DND-41 (cell line): ENCODE results near the gene EHD1.

ENCODE experiments used
- ATAC-seq: fragments of 200-7000 bp; cut with Tn5 transposase; 3 replicates; pipeline ENCODE4 v1.9.1; 2021; ENCODE audit warnings: low read depth; ENCODE audit not compliant: insufficient read depth
- DNase-seq: peaks from one replicate; pipeline ENCODE4 v3.0.0-alpha.2; 2020
- H2AFZ ChIP-seq: 2 replicates; pipeline ENCODE4 v1.6.0; 2012; ENCODE audit warnings: low read depth, low read length
- H3K27ac ChIP-seq: 2 replicates; pipeline ENCODE4 v1.5.1; 2012; ENCODE audit warnings: low read length, inconsistent platforms
- H3K27me3 ChIP-seq: fragments of 200-600 bp; sonication (generic); 2 replicates; pipeline ENCODE4 v1.6.0; 2012; ENCODE audit warnings: low read length, mild to moderate bottlenecking, inconsistent platforms; ENCODE audit not compliant: insufficient read depth, poor library complexity
- H3K36me3 ChIP-seq: 2 replicates; pipeline ENCODE4 v1.5.1; 2012; ENCODE audit warnings: low read length, inconsistent platforms; ENCODE audit not compliant: insufficient read depth
- H3K4me1 ChIP-seq: 2 replicates; pipeline ENCODE4 v1.5.1; 2012; ENCODE audit warnings: mild to moderate bottlenecking, low read length; ENCODE audit not compliant: insufficient read depth
- H3K4me2 ChIP-seq: 2 replicates; pipeline ENCODE4 v1.6.0; 2012; ENCODE audit warnings: mild to moderate bottlenecking, moderate library complexity, low read length, inconsistent platforms; ENCODE audit not compliant: insufficient read depth
- H3K4me3 ChIP-seq, 2 experiments: fragments of 200-600 bp in 1 of 2; shearing (Covaris generic) in 1 of 2; 2 replicates each; pipeline ENCODE4 v1.5.1; 2012 to 2016; ENCODE audit warnings: inconsistent platforms in 2 of 2, low read length in 2 of 2, mild to moderate bottlenecking in 2 of 2, low read depth in 1 of 2, moderate library complexity in 1 of 2
- H3K79me2 ChIP-seq: 2 replicates; pipeline ENCODE4 v1.6.0; 2012; ENCODE audit warnings: low read length, inconsistent platforms; ENCODE audit not compliant: insufficient read depth
- H3K9ac ChIP-seq: 2 replicates; pipeline ENCODE4 v1.6.0; 2012; ENCODE audit warnings: low read depth, mild to moderate bottlenecking, inconsistent platforms, low read length, moderate library complexity
- H3K9me3 ChIP-seq: 2 replicates; pipeline ENCODE4 v1.5.1; 2012; ENCODE audit warnings: low read length, moderate library complexity, mild to moderate bottlenecking, inconsistent platforms; ENCODE audit not compliant: insufficient read depth, severe bottlenecking
- H4K20me1 ChIP-seq: 2 replicates; pipeline ENCODE4 v1.6.0; 2012; ENCODE audit warnings: low read length; ENCODE audit not compliant: insufficient read depth
- EZH2 ChIP-seq: IDR thresholded peaks from 3 replicates; pipeline ENCODE4 v1.6.1; 2012; ENCODE audit warnings: borderline replicate concordance, low read depth, mild to moderate bottlenecking, moderate library complexity, low read length, inconsistent platforms; ENCODE audit not compliant: severe bottlenecking
- TF ChIP-seq, protein P1 (sequence below): IDR thresholded peaks from 2 replicates; pipeline ENCODE4 v1.5.1; 2012; ENCODE audit warnings: borderline replicate concordance, low read length, moderate library complexity, mild to moderate bottlenecking; ENCODE audit not compliant: poor library complexity, severe bottlenecking; ENCODE audit errors: extremely low read depth

Gene EHD1

DNA sequence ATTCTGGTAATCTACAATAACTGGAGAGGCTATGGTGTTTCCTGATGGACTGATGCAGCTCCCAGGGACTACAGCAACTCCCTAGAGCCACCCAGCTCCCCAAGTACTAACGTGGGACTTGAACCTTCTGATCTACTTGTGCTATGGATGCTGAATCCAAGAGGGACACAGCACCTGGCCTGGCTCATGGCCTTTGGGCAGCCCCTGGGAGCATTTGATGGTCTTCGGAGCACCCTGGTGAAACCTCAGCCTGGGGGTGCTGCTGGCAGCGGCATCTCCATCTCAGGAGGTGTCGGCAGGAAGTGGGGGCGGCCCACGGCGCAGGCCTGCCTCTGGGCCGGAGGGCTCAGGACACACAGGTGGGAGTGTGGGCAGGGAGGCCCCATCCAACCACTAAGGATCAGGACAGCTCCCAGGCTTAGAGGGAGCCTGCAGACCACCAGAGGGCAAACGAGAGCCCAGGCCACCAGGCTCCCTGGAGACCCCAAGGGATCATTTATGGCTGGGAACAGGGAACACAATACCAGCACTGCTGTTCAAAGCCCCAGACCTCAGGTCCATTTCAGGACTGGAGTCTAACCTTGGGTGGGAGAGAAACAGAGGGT lies 8.7 kb downstream of the EHD1 start:
- Histone ChIP-seq H4K20me1 (peaks cover 17% of the 10 kb centered on the region), H3K9ac (no peak overlapping the region), H3K4me3 (no peak overlapping the region), H3K4me2 (no peak overlapping the region), H3K4me1 (no peaks in the 10 kb centered on the region), H3K36me3 (peaks cover 43% of the 10 kb centered on the region), H3K79me2 (peaks cover 24% of the 10 kb centered on the region), H3K9me3 (no peaks in the 10 kb centered on the region), H2AFZ (no peak overlapping the region), H3K27me3 (no peaks in the 10 kb centered on the region), H3K27ac (0 out of 2 replicates have a peak overlapping the region, but pooled peaks have one; percentile 30)
- no peak for DNase-seq
- ATAC-seq: peak; percentile 14; the same call in 1 of the 3 replicates
- no peak for TF ChIP-seq EZH2
- TF ChIP-seq, protein P1, sequence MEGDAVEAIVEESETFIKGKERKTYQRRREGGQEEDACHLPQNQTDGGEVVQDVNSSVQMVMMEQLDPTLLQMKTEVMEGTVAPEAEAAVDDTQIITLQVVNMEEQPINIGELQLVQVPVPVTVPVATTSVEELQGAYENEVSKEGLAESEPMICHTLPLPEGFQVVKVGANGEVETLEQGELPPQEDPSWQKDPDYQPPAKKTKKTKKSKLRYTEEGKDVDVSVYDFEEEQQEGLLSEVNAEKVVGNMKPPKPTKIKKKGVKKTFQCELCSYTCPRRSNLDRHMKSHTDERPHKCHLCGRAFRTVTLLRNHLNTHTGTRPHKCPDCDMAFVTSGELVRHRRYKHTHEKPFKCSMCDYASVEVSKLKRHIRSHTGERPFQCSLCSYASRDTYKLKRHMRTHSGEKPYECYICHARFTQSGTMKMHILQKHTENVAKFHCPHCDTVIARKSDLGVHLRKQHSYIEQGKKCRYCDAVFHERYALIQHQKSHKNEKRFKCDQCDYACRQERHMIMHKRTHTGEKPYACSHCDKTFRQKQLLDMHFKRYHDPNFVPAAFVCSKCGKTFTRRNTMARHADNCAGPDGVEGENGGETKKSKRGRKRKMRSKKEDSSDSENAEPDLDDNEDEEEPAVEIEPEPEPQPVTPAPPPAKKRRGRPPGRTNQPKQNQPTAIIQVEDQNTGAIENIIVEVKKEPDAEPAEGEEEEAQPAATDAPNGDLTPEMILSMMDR: no peak

DNA sequence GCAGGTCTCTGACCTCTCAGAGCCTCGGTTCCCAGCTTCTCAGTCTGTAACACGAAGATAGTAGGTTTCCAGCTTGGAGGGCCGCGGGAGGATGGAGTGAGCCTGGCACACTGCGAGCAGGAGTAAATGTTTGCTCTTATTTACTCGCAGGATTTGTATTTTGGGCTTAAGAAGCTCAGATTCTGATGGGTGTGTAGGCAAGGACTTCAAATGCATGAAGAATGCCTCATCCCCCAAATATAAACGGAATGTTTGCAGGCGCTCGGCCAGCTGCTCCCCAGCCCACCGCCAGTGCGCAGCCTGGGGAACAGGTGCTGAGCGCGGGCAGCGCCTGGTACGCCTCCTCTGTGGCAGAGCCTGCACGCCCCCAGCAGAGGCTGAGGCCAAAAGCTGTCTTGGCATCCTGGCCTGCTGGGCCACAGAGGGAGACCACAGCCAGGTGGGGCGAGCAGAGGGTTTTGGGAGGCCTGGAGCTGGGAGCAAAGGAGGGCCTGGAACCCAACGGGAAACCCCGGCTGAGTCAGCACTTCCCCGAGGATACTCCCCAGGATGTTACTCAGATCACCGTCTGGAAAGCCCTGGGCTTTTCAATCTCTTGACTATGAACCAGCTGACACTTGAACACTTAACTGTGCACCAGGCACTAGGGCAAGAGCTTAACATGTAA lies 9.4 kb downstream of the EHD1 start:
- DNase-seq (no peak), ATAC-seq (peak; percentile 41; the same call in 1 of the 3 replicates)
- Histone ChIP-seq H3K9ac (no peak overlapping the region), H3K4me1 (no peaks in the 10 kb centered on the region), H3K27ac (no peak overlapping the region), H3K4me3 (no peak overlapping the region), H3K4me2 (no peak overlapping the region), H3K27me3 (no peaks in the 10 kb centered on the region), H3K36me3 (peaks cover 38% of the 10 kb centered on the region), H4K20me1 (peaks cover 17% of the 10 kb centered on the region), H3K9me3 (no peaks in the 10 kb centered on the region), H2AFZ (no peak overlapping the region), H3K79me2 (peaks cover 30% of the 10 kb centered on the region)
- TF ChIP-seq, protein P1: no peak
- no peak for TF ChIP-seq EZH2

DNA sequence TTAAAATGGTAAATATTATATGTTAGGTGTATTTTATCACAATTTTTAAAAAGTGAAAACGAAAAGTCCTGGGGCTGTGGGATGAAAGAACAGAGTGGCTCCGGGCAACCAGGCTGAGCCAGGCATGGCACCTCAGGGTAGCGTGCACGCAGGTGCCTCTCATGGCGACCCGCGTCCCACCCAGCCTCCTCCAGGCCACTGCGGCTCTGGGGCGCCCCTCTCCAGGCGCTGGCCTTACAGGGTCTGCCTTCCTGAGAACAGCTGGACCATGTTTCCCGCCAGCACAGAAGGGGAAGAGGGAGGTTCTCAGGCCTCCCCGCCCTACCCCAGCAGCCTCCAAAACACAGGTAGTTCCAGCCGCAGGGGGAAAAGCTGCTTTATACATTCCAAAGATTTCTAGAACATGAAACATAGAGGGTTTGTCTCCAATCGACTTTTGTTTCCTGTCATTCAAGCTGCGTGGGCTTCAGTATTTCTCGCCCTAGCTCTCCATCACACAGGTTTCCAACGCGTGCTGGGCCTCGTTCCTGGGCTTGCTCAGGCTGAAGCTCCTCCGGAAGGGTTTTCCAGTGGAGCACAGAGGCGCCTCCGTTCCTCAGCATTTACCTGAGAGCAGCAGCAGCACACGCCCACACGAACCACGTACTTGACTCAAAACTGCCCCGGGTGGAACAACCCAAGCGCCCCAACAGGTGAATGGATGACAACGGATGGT lies 10.5 kb downstream of the EHD1 start:
- H4K20me1 ChIP-seq: peaks cover 17% of the 10 kb centered on the region
- no peak for ATAC-seq
- H3K4me1 ChIP-seq: peaks cover 2% of the 10 kb centered on the region
- H3K27me3 ChIP-seq: no peaks in the 10 kb centered on the region
- DNase-seq: no peak
- H3K27ac ChIP-seq: no peak overlapping the region
- no peaks in the 10 kb centered on the region for H3K9me3 ChIP-seq
- peaks cover 42% of the 10 kb centered on the region for H3K79me2 ChIP-seq
- TF ChIP-seq, protein P1: no peak
- peaks cover 32% of the 10 kb centered on the region for H3K36me3 ChIP-seq
- H3K9ac ChIP-seq: no peak overlapping the region
- H3K4me2 ChIP-seq: no peak overlapping the region
- no peak overlapping the region for H3K4me3 ChIP-seq
- no peak overlapping the region for H2AFZ ChIP-seq
